Ectodermal cell (in vitro differentiated cells): Measurements from ENCODE around the gene PHTF2.

Experiments used
- H3K27ac ChIP-seq: 2 replicates; pipeline ENCODE4 v1.7.0; 2013; ENCODE audit warnings: mild to moderate bottlenecking, low read depth, low read length; ENCODE audit not compliant: insufficient read depth, poor library complexity, severe bottlenecking
- H3K27me3 ChIP-seq: 2 replicates; pipeline ENCODE4 v1.7.0; 2013; ENCODE audit warnings: mild to moderate bottlenecking, low read length; ENCODE audit not compliant: insufficient read depth, control insufficient read depth, poor library complexity, severe bottlenecking
- H3K36me3 ChIP-seq: one replicate; pipeline ENCODE4 v1.7.0; 2013; ENCODE audit warnings: low read length; ENCODE audit not compliant: control insufficient read depth, insufficient read depth
- H3K4me1 ChIP-seq: one replicate; pipeline ENCODE4 v1.7.0; 2013; ENCODE audit warnings: low read length; ENCODE audit not compliant: control insufficient read depth, insufficient read depth
- H3K4me3 ChIP-seq: 2 replicates; pipeline ENCODE4 v1.7.0; 2013; ENCODE audit warnings: low read depth, low read length, control low read depth; ENCODE audit not compliant: insufficient read depth
- H3K9me3 ChIP-seq: 2 replicates; pipeline ENCODE4 v1.7.0; 2013; ENCODE audit warnings: mild to moderate bottlenecking, low read length, moderate library complexity; ENCODE audit not compliant: control insufficient read depth
- WGBS, 2 experiments: methylation state at CpG; one replicate each; pipeline ENCODE4 v1.1.7; 2013; ENCODE audit warnings: missing lambda C conversion rate in 2 of 2; 5-methylcytosine and 5-hydroxymethylcytosine counted together

PHTF2 gene

DNA sequence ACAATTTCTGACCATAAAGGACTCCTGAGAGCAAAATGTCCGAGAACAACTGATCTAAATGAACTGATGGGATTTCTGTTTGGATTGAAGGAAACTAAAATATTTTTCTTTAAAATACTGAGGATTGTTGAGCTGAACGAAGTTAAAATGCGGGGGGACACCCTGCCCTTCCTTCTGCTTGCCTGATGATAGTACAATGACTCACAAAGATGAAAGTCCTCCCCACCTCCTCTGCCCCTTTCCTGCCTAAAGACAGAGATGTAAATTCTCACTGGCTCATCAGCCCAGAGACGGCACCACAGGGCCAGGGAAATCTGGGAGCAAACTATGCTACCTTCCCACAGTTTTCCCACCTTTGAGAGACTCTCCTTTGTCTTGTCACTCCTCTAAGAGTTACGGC is 180.6 kb downstream of the PHTF2 start:
- H3K27ac ChIP-seq = no peak overlapping the region

GRCh38 chr7:77980087-77980713 is 181.6 kb downstream of the PHTF2 start:
- H3K4me1 ChIP-seq = no peaks in the 10 kb centered on the region
- H3K9me3 ChIP-seq = no peaks in the 10 kb centered on the region
- no peaks in the 10 kb centered on the region for H3K36me3 ChIP-seq
- H3K4me3 ChIP-seq = no peak overlapping the region
- H3K27me3 ChIP-seq = no peaks in the 10 kb centered on the region
- WGBS, 2 experiments = 94 to 95% methylated on average over 3 of the region's 3 CpGs
- H3K27ac ChIP-seq = no peak overlapping the region

More for the DNA sequence above, 180.6 kb downstream of the PHTF2 start:
- Histone ChIP-seq H3K4me3 (no peak overlapping the region), H3K4me1 (no peaks in the 10 kb centered on the region), H3K27me3 (no peaks in the 10 kb centered on the region), H3K36me3 (no peaks in the 10 kb centered on the region), H3K9me3 (no peaks in the 10 kb centered on the region)
- 79 to 85% methylated on average over 5 of the region's 5 CpGs for WGBS, 2 experiments

- H3K9me3 ChIP-seq = no peaks in the 10 kb centered on the region
- H3K27me3 ChIP-seq = no peaks in the 10 kb centered on the region
- H3K36me3 ChIP-seq = no peaks in the 10 kb centered on the region
- no peak overlapping the region for H3K4me3 ChIP-seq
- no peak overlapping the region for H3K27ac ChIP-seq
- WGBS, 2 experiments = 94 to 95% methylated on average over 5 of the region's 5 CpGs
- H3K4me1 ChIP-seq = no peaks in the 10 kb centered on the region
Measured at GRCh38 chr7:77982926-77983550, 184.5 kb downstream of the PHTF2 start.

DNA sequence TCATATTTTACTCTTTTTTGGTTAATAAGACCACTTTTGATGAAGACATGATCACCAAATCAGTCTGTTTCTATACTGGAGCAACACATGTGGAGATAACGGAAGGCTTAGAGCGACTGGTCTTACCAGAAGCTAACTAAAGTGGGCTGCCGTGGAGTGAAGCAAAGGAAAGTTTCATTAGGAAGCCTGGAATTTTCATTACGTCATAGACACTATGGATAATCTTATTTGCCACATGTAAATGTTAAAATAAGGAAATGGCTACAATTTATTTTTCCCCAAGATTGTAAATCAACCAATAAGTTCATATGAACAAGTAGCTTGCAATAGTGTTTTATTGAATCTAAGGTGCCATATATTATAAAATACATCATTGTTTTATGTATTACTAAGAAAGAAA is 185.4 kb downstream of the PHTF2 start:
- WGBS, 2 experiments = 95 to 99% methylated on average over 3 to 4 of the region's 4 CpGs
- H3K27me3 ChIP-seq = no peaks in the 10 kb centered on the region
- H3K27ac ChIP-seq = no peak overlapping the region
- no peak overlapping the region for H3K4me3 ChIP-seq
- H3K9me3 ChIP-seq = no peaks in the 10 kb centered on the region
- H3K36me3 ChIP-seq = no peaks in the 10 kb centered on the region
- H3K4me1 ChIP-seq = no peaks in the 10 kb centered on the region

- no peaks in the 10 kb centered on the region for H3K4me1 ChIP-seq
- no peak overlapping the region for H3K4me3 ChIP-seq
- H3K36me3 ChIP-seq = no peaks in the 10 kb centered on the region
- H3K27me3 ChIP-seq = no peaks in the 10 kb centered on the region
- H3K9me3 ChIP-seq = no peaks in the 10 kb centered on the region
- WGBS, 2 experiments = 93 to 95% methylated on average over 12 of the region's 12 CpGs
- H3K27ac ChIP-seq = no peak overlapping the region
Measured at GRCh38 chr7:77985232-77985973, 186.8 kb downstream of the PHTF2 start.

GRCh38 chr7:77985974-77986339 is 187.4 kb downstream of the PHTF2 start:
- H3K27me3 ChIP-seq = no peaks in the 10 kb centered on the region
- H3K36me3 ChIP-seq = no peaks in the 10 kb centered on the region
- 89 to 91% methylated on average over 3 of the region's 3 CpGs for WGBS, 2 experiments
- H3K9me3 ChIP-seq = no peaks in the 10 kb centered on the region
- H3K4me1 ChIP-seq = no peaks in the 10 kb centered on the region
- H3K4me3 ChIP-seq = no peak overlapping the region
- H3K27ac ChIP-seq = no peak overlapping the region

GRCh38 chr7:77989981-77990566 is 191.5 kb downstream of the PHTF2 start:
- H3K4me1 ChIP-seq = no peaks in the 10 kb centered on the region
- H3K27me3 ChIP-seq = no peaks in the 10 kb centered on the region
- 82 to 91% methylated on average over 6 of the region's 6 CpGs for WGBS, 2 experiments
- no peak overlapping the region for H3K27ac ChIP-seq
- no peaks in the 10 kb centered on the region for H3K9me3 ChIP-seq
- H3K4me3 ChIP-seq = no peak overlapping the region
- H3K36me3 ChIP-seq = no peaks in the 10 kb centered on the region

- H3K4me1 ChIP-seq = no peaks in the 10 kb centered on the region
- no peaks in the 10 kb centered on the region for H3K9me3 ChIP-seq
- H3K4me3 ChIP-seq = no peak overlapping the region
- no peaks in the 10 kb centered on the region for H3K36me3 ChIP-seq
- WGBS, 2 experiments = 86 to 98% methylated on average over 4 of the region's 4 CpGs
- no peak overlapping the region for H3K27ac ChIP-seq
- H3K27me3 ChIP-seq = no peaks in the 10 kb centered on the region
Measured at GRCh38 chr7:77991656-77992055, 193.1 kb downstream of the PHTF2 start.

DNA sequence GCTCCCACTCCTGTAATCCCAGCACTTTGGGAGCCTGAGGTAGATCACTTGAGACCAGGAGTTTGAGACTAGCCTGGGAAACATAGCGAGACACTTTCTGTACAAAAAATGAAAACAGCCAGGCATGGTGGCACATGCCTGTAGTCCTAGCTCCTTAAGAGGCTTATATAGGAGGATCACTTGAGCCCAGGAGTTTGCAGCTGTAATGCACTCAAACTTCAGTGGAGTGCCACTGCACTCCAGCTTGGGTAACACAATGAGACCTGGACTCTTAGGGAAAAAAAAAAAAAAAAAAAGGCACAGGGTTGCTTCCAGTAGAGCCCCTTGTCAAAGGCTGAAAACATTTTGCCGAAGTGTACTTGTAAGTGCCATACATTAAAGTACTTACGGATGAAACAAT is 195.3 kb downstream of the PHTF2 start:
- H3K9me3 ChIP-seq = no peaks in the 10 kb centered on the region
- H3K27me3 ChIP-seq = no peaks in the 10 kb centered on the region
- H3K4me3 ChIP-seq = no peak overlapping the region
- no peaks in the 10 kb centered on the region for H3K36me3 ChIP-seq
- 94 to 99% methylated on average over 3 of the region's 3 CpGs for WGBS, 2 experiments
- no peak overlapping the region for H3K27ac ChIP-seq
- no peaks in the 10 kb centered on the region for H3K4me1 ChIP-seq

- WGBS, 2 experiments = 59% methylated on average over 5 to 6 of the region's 6 CpGs
- H3K27me3 ChIP-seq = no peaks in the 10 kb centered on the region
- no peaks in the 10 kb centered on the region for H3K9me3 ChIP-seq
- H3K36me3 ChIP-seq = no peaks in the 10 kb centered on the region
- no peaks in the 10 kb centered on the region for H3K4me1 ChIP-seq
- no peak overlapping the region for H3K4me3 ChIP-seq
- H3K27ac ChIP-seq = no peak overlapping the region
Measured at GRCh38 chr7:77995717-77996116, 197.1 kb downstream of the PHTF2 start.
